Activated T-cell treated with anti-CD3 and anti-CD28 coated beads, Interleukin-2, amount 50 U/mL, for 1 hour (primary cell): ENCODE measurements around the gene ACYP2.
"Not testable (repeated sequence)": the region's sequence is repeated elsewhere in the genome, so short reads cannot be mapped to it uniquely, and the experiment has no call there.

ENCODE experiments used
- DNase-seq: peaks from one replicate; pipeline ENCODE4 v3.0.0-alpha.2; 2020

ACYP2 gene

GRCh38 chr2:54099829-54100585 is 15.4 kb upstream of the ACYP2 start:
- DNase-seq, result no peak

- no peak for DNase-seq
Observed at GRCh38 chr2:54100772-54101171, 14.6 kb upstream of the ACYP2 start.

GRCh38 chr2:54103454-54104314 is 11.7 kb upstream of the ACYP2 start:
- DNase-seq, result no peak

DNA sequence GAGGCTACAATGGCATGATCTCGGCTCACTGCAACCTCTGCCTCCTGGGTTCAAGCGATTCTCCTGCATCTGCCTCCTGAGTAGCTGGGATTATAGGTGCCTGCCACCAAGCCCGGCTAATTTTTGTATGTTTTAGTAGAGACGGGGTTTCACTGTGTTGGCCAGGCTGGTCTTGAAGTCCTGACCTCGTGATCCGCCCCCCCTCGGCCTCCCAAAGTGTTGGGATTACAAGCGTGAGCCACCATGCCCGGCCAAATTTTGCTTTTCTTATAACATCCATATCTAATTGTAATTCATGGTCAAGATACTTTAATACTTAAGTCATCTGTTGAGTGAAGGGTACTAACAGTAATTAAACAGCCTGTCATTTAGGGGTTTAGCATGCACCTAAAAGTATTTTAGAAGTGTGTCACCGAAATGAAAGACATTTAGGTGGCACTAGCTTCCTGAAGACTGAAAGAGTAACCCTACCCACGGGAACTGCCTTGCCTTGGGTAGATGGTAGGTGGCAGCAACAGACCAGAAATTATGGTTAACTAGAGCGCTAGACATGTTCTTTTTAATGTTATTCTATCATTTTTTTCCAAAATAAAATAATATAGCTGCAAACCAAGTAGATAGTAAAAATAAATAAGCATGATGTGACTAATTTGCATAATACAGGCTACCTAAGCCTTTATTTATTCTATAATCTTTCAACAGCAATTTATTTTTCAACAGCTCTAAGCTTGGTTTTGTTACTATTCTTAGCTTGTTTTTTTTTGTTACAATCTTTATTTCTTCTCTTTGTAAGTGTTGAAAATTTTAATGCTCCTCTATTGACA is 8.6 kb upstream of the ACYP2 start:
- peak; percentile 28 for DNase-seq

GRCh38 chr2:54107455-54107764 is 8.0 kb upstream of the ACYP2 start:
- DNase-seq, result no peak

DNA sequence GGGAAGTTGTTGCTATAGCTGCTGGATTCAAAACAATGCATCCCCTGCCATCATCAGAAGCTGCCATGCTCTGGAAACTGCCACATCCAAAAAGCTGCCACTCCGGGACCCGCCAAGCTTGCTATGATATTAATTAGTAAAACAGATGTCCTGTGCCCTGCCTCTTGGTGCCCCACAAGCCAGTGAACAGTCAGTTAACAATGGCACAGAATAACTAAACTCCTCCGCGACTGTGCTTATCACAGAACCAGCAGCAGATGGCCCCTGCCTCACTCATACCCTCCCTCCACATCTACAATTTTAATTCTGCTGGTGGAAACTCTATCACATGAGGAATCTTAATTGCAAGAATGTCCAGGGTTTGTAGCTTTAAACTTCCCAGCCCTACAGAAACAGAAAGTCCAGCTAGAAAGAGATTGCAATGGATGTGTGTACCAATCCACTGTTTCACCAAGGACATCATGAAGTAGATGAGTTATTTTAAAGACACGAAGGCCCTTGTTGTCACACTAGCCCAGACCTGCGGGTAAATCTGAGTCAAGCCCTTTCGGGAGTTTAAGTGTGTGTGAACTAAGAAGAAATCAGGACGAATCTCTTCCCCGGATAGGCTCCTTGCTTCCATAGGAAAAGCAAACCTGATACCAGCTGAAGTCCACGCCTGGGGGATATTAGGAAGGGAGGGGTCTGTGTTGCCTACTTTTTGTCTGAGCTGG is 7.4 kb upstream of the ACYP2 start:
- DNase-seq, result no peak

- DNase-seq, result no peak
Observed at GRCh38 chr2:54109848-54110247, 5.6 kb upstream of the ACYP2 start.

DNA sequence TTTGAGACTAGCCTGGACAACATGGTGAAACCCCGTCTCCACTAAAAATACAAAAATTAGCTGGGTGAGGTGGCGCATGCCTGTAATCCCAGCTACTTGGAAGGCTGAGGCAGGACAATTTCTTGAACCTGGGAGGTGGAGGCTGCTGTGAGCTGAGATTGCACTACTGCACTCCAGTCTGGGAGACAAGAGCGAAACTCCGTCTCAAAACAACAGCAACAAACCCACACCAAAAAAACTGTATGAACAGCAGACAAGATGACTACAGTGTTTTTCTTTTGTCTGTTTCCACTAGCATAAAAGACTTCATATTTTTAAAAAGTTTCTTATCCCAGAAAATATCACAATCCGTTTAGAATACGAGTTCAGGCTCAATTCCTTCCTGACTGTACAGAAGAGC is 936 bp upstream of the ACYP2 start:
- DNase-seq, result not testable (repeated sequence)

DNA sequence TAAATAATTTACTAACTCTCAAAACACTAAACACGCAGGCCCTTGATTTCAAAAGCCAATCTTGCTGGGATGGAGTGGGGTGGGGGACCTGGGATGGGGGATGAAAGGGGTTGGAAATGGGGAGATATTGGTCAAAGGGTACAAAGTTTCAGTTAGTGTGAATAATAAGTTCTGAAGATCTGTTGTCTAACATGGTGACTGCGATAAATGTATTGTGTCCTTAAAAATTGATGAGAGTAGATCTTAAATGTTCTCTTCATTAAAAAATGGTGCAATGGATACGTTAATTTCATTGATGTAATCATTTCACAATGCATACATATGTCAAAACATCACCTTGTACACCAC is 505 bp upstream of the ACYP2 start:
- no peak for DNase-seq

- DNase-seq, result not testable (repeated sequence)
Observed at GRCh38 chr2:54116598-54116997, 1.2 kb downstream of the ACYP2 start.

DNA sequence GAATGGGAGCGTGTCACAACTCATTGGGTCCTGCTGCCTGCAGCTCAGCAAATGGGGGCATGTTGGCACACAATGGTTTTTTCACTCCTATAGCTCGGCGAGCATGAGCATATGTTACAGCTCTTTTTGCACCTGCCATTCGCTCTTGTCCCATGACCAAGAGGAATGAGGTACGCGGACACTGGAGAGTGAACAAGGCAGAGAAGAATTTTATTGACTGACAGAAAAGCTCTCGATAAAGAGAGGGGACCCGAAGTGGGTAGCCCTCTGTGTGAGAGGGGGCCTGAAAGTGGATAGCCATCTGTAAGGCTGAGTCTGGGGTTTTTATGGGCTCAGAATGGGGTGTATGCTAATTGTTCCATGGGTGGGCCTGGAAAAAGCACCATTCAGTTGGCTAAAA is 5.5 kb downstream of the ACYP2 start:
- DNase-seq, result no peak

- no peak for DNase-seq
Observed at GRCh38 chr2:54122171-54122935, 6.9 kb downstream of the ACYP2 start.

GRCh38 chr2:54122939-54123338 is 7.5 kb downstream of the ACYP2 start:
- no peak for DNase-seq

- DNase-seq, result not testable (repeated sequence)
Observed at GRCh38 chr2:54127174-54127573, 11.8 kb downstream of the ACYP2 start.

- no peak for DNase-seq
Observed at GRCh38 chr2:54133056-54133455, 17.6 kb downstream of the ACYP2 start.

DNA sequence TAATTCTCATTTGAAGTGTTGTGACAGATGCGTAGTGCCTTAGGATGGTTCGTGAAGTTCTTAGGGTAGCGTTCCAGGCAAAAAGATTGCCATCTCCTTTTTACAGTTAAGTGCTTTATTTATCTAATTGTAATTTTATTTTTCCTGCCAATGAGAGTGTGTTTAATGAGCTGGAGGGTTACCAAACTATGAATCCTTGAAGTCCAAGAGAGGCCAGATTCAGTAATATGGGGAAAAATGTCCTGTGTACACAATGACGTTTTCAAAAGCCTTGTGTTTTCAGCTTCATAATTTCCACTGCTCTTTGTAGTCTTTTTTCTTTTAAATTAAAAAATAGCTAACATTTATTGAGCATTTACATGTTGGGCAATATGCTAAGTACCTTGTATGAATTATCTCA is 23.8 kb downstream of the ACYP2 start:
- DNase-seq, result no peak

DNA sequence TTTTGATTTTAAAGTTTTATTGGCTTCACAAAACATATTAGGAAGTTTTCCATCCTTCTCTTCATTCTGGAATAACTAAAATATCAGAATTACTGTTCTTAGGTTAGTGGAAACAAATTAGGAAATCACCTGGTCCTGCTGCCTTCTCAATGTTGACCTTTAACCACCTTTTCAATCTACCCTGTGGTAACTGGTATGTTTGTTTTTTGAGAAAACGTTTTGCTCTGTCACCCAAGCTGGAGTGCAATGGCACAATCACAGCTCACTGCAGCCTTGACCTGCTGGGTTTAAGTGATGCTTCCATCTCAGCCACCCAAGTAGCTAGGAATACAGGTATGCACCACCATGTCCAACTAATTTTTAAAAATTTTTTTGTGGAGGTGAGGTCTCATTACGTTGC is 28.4 kb downstream of the ACYP2 start:
- no peak for DNase-seq

GRCh38 chr2:54148391-54148790 is 33.0 kb downstream of the ACYP2 start:
- DNase-seq, result no peak

DNA sequence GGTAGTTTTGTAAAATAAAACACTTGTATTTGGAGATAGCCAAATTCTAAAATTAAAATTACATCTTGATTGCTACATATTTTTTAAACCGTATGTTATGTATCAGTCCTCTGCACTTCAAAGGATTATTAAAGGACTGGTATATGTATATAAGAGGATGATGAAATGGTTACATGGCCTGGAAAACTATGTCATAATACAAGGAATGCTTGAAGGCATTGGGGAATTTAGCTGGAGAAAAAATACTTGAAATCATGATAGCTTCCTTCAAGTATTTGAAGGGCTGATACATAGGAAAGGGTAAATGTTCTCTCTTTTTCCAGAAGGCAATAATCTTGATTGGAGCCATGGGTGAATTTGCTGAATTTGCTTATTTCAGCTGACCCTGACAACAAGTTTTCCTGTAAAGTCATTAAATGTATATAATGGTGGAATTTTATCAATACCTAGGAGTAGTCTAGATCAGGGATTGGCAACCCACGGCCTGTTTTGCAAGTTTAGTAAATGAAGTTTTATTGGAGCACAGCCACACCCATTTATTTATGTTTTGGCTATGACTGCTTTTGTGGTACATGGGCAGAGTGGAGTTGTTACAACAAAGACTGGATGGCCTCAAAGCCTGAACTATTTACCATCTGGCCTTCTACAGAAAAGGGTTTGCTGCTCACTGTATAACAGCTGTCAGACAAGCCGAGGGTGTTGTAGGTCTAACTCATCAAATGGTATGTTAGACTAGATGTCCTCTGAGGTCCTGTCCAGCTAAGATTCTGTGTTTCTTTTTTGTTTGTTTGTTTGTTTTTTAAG is 34.4 kb downstream of the ACYP2 start:
- no peak for DNase-seq

DNA sequence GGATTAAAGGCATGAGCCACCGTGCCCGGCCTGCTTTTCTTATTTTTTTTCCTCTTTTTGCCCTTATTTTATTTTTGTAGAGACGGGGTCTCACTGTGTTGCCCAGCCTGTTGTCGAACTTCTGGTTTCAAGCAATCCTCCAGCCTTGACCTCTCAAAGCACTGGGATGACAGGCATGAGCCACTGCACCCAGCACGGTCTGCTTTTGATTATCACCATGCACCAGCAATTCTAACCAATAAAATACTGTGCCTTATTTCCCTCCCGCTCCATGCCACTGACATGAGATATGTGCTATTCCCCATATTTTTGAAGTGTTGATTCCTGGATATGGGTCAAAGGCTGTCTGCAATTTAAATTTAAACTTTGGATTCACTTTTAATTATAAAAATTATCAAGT is 42.9 kb downstream of the ACYP2 start:
- DNase-seq, result no peak

GRCh38 chr2:54161660-54162424 is 46.4 kb downstream of the ACYP2 start:
- no peak for DNase-seq
